ENCODE measurements around the gene ZNF253. TPM values are rescaled to one million over a fixed set of nuclear protein-coding genes. Genes with fewer than 3 reads are reported as not detected.
"Not testable (repeated sequence)": the region's sequence is repeated elsewhere in the genome, so short reads cannot be mapped to it uniquely, and the experiment has no call there.

ZNF253 gene
- total and polyA plus RNA-seq, 9 of the 15 experiments (the other 6 are each of a cell fraction or from before 2014, with no cell fraction given): 4.0 to 14.4 (median 7.5) TPM

- H3K9me1 ChIP-seq (ENCODE audit: control insufficient read depth, insufficient read depth, low read length): no peaks in the 10 kb centered on the region
- intact Hi-C loops (cut with micrococcal nuclease) (no loop called here), in situ Hi-C loops (cut with MboI) (no loop called here)
- H3K36me3 ChIP-seq (ENCODE audit: control insufficient read depth, insufficient read depth, low read length): no peaks in the 10 kb centered on the region
- peak in 2 of 4 experiments; percentile 6 to 13 for DNase-seq (ENCODE audit: extremely low read depth in 1 of 4, low spot score in 3 of 4)
- H2AFZ ChIP-seq (ENCODE audit: low read depth, low read length): peak within 1 kb of the TSS; percentile 4; the same call in 1 of the 2 replicates
- H4K20me1 ChIP-seq (replicated peaks; ENCODE audit: control insufficient read depth, insufficient read depth, low read length): no peaks in the 10 kb centered on the region
- H3K79me2 ChIP-seq (ENCODE audit: control insufficient read depth, insufficient read depth, low read length): no peaks in the 10 kb centered on the region
- TF ChIP-seq NFYB (IDR thresholded peaks at IDR 0.05; ENCODE audit: extremely low read depth, insufficient read length) (peak; percentile 39), ZNF124 (CRISPR knock-in tag; IDR thresholded peaks at IDR 0.05) (no peak)
- no peak for FAIRE-seq
- peak within 1 kb of the TSS; percentile 11; the same call in 1 of the 2 replicates for H3K4me2 ChIP-seq (ENCODE audit: insufficient read depth, low read length)
- H3K9ac ChIP-seq (ENCODE audit: insufficient read depth in 1 of 2, low read depth in 2 of 2, low read length in 2 of 2): no peak within 1 kb of the TSS
- H3K27me3 ChIP-seq (ENCODE audit: control insufficient read depth in 2 of 2, insufficient read depth in 2 of 2, low read length in 2 of 2): no peaks in the 10 kb centered on the region
- no peak within 1 kb of the TSS for H3K27ac ChIP-seq (ENCODE audit: extremely low read depth, low read depth, low read length)
- H3K9me3 ChIP-seq (replicated peaks; ENCODE audit: control insufficient read depth, insufficient read depth, low read depth, low read length): no peaks in the 10 kb centered on the region
- H3K4me1 ChIP-seq (replicated peaks in 1 of 2; ENCODE audit: control insufficient read depth in 2 of 2, insufficient read depth in 2 of 2, low read length in 2 of 2): no peaks in the 10 kb centered on the region; a peak in 1 of 5 replicates
- WGBS (ENCODE audit: insufficient coverage, low coverage, missing lambda C conversion rate): 28% methylated on average over 28 of the region's 28 CpGs
- ChIA-PET CTCF (ENCODE audit: low intra/inter-chr PET ratio) (no interaction called here), POLR2A (interaction anchor here (1.0 kb wide), 1 partner anchor 11 kb away, joined by 3 read pairs; no protein-coding TSS in a partner anchor)
- H3K4me3 ChIP-seq: no peak within 1 kb of the TSS
- ATAC-seq: no peak
- BruUV-seq (replicated peaks): no TSS peak
These were observed 44.2 kb upstream of the ZNF253 start, which contains the start of gene ZNF506 for GRCh38 chr19:19821366-19821951. Gene ZNF506, minus strand, starts transcription at chr19:19821750. Its CDS starts 147 bp downstream, at chr19:19821603.

- in situ Hi-C loops (cut with MboI); BruUV-seq (replicated peaks); H3K27me3 ChIP-seq (ENCODE audit: control insufficient read depth in 2 of 2, insufficient read depth in 2 of 2, low read length in 2 of 2); ATAC-seq; H3K4me2 ChIP-seq (ENCODE audit: insufficient read depth, low read length); H3K27ac ChIP-seq (ENCODE audit: extremely low read depth, low read depth, low read length); H4K20me1 ChIP-seq (replicated peaks; ENCODE audit: control insufficient read depth, insufficient read depth, low read length); FAIRE-seq; intact Hi-C loops (cut with micrococcal nuclease); DNase-seq (ENCODE audit: extremely low read depth in 1 of 4, low spot score in 3 of 4); H3K4me1 ChIP-seq (replicated peaks in 1 of 2; ENCODE audit: control insufficient read depth in 2 of 2, insufficient read depth in 2 of 2, low read length in 2 of 2); H2AFZ ChIP-seq (ENCODE audit: low read depth, low read length); H3K36me3 ChIP-seq (ENCODE audit: control insufficient read depth, insufficient read depth, low read length); H3K9me3 ChIP-seq (replicated peaks; ENCODE audit: control insufficient read depth, insufficient read depth, low read depth, low read length); H3K9ac ChIP-seq (ENCODE audit: insufficient read depth in 1 of 2, low read depth in 2 of 2, low read length in 2 of 2); H3K9me1 ChIP-seq (ENCODE audit: control insufficient read depth, insufficient read depth, low read length); CTCF ChIA-PET (ENCODE audit: low intra/inter-chr PET ratio); H3K4me3 ChIP-seq; H3K79me2 ChIP-seq (ENCODE audit: control insufficient read depth, insufficient read depth, low read length): not testable (repeated sequence)
- POLR2A ChIA-PET: interaction anchor here (0.7 to 1.0 kb wide), 2 partner anchors 11 to 79 kb away, joined by 3 to 4 read pairs; partner anchors contain the start of gene ZNF93
- 8% methylated on average over 11 of the region's 11 CpGs for WGBS (ENCODE audit: insufficient coverage, low coverage, missing lambda C conversion rate)
These were observed 43.7 kb upstream of the ZNF253 start for GRCh38 chr19:19821976-19822375.

All from K562 (cell line).